ENCODE data around the gene CHCHD3.

Gene CHCHD3

GRCh38 chr7:133054162-133054840 lies 27.6 kb downstream of the CHCHD3 start:
- Histone ChIP-seq H3K27ac (ENCODE audit: insufficient read depth in 1 of 2, low read depth in 1 of 2, low read length in 2 of 2, poor library complexity in 1 of 2, severe bottlenecking in 2 of 2) (no peak overlapping the region), H3K9me3 (ENCODE audit: control extremely low read depth in 1 of 5, control insufficient read depth in 4 of 5, insufficient read depth in 2 of 5, low read depth in 1 of 5, low read length in 4 of 5) (no peaks in the 10 kb centered on the region), H3K36me3 (ENCODE audit: control insufficient read depth in 4 of 4, insufficient read depth in 4 of 4, low read length in 3 of 4) (peaks cover 0 to 6% (median 2%) of the 10 kb centered on the region in 4 experiments), H3K27me3 (replicated peaks in 2 of 5; ENCODE audit: control insufficient read depth in 4 of 5, insufficient read depth in 5 of 5, low read length in 4 of 5) (no peaks in the 10 kb centered on the region), H3K4me1 (ENCODE audit: control extremely low read depth in 1 of 4, control insufficient read depth in 4 of 4, insufficient read depth in 4 of 4, low read length in 3 of 4) (peaks cover 0 to 9% (median 0%) of the 10 kb centered on the region in 4 experiments), H3K4me3 (ENCODE audit: control insufficient read depth in 1 of 7, extremely low read depth in 1 of 7, insufficient read depth in 4 of 7, low read depth in 2 of 7, low read length in 6 of 7) (no peak overlapping the region)
- POLR2A ChIA-PET = no interaction called here
- DNase-seq = peak in 2 of 3 donors; percentile 2 to 7
- no CpG with 5 or more reads among the region's 2 CpGs for WGBS (ENCODE audit: insufficient coverage)
- CTCF ChIA-PET = no interaction called here

- no peak overlapping the region for H3K4me3 ChIP-seq (ENCODE audit: control insufficient read depth in 1 of 7, extremely low read depth in 1 of 7, insufficient read depth in 4 of 7, low read depth in 2 of 7, low read length in 6 of 7)
- ChIA-PET POLR2A (no interaction called here), CTCF (no interaction called here)
- peaks cover 0 to 4% (median 0%) of the 10 kb centered on the region in 4 experiments for H3K36me3 ChIP-seq (ENCODE audit: control insufficient read depth in 4 of 4, insufficient read depth in 4 of 4, low read length in 3 of 4)
- peaks cover 0 to 9% (median 0%) of the 10 kb centered on the region in 4 experiments for H3K4me1 ChIP-seq (ENCODE audit: control extremely low read depth in 1 of 4, control insufficient read depth in 4 of 4, insufficient read depth in 4 of 4, low read length in 3 of 4)
- WGBS (ENCODE audit: insufficient coverage) = 86% methylated on average over 1 of the region's 4 CpGs
- no peak overlapping the region for H3K27ac ChIP-seq (ENCODE audit: insufficient read depth in 1 of 2, low read depth in 1 of 2, low read length in 2 of 2, poor library complexity in 1 of 2, severe bottlenecking in 2 of 2)
- DNase-seq = no peak
- no peaks in the 10 kb centered on the region for H3K9me3 ChIP-seq (ENCODE audit: control extremely low read depth in 1 of 5, control insufficient read depth in 4 of 5, insufficient read depth in 2 of 5, low read depth in 1 of 5, low read length in 4 of 5)
- H3K27me3 ChIP-seq (replicated peaks in 2 of 5; ENCODE audit: control insufficient read depth in 4 of 5, insufficient read depth in 5 of 5, low read length in 4 of 5) = no peaks in the 10 kb centered on the region
Measured at GRCh38 chr7:133053321-133053891, 28.5 kb downstream of the CHCHD3 start.

GRCh38 chr7:133052826-133053225 lies 29.1 kb downstream of the CHCHD3 start:
- Histone ChIP-seq H3K36me3 (ENCODE audit: control insufficient read depth in 4 of 4, insufficient read depth in 4 of 4, low read length in 3 of 4) (peaks cover 0 to 4% (median 0%) of the 10 kb centered on the region in 4 experiments), H3K4me1 (ENCODE audit: control extremely low read depth in 1 of 4, control insufficient read depth in 4 of 4, insufficient read depth in 4 of 4, low read length in 3 of 4) (peaks cover 0 to 9% (median 0%) of the 10 kb centered on the region in 4 experiments), H3K27ac (ENCODE audit: insufficient read depth in 1 of 2, low read depth in 1 of 2, low read length in 2 of 2, poor library complexity in 1 of 2, severe bottlenecking in 2 of 2) (no peak overlapping the region), H3K4me3 (ENCODE audit: control insufficient read depth in 1 of 7, extremely low read depth in 1 of 7, insufficient read depth in 4 of 7, low read depth in 2 of 7, low read length in 6 of 7) (no peak overlapping the region), H3K27me3 (replicated peaks in 2 of 5; ENCODE audit: control insufficient read depth in 4 of 5, insufficient read depth in 5 of 5, low read length in 4 of 5) (no peaks in the 10 kb centered on the region), H3K9me3 (ENCODE audit: control extremely low read depth in 1 of 5, control insufficient read depth in 4 of 5, insufficient read depth in 2 of 5, low read depth in 1 of 5, low read length in 4 of 5) (no peaks in the 10 kb centered on the region)
- WGBS (ENCODE audit: insufficient coverage) = 100% methylated on average over 1 of the region's 2 CpGs
- no peak for DNase-seq
- POLR2A ChIA-PET = no interaction called here
- CTCF ChIA-PET = no interaction called here

- Histone ChIP-seq H3K27me3 (replicated peaks in 2 of 5; ENCODE audit: control insufficient read depth in 4 of 5, insufficient read depth in 5 of 5, low read length in 4 of 5) (no peaks in the 10 kb centered on the region), H3K4me3 (ENCODE audit: control insufficient read depth in 1 of 7, extremely low read depth in 1 of 7, insufficient read depth in 4 of 7, low read depth in 2 of 7, low read length in 6 of 7) (no peak overlapping the region), H3K27ac (ENCODE audit: insufficient read depth in 1 of 2, low read depth in 1 of 2, low read length in 2 of 2, poor library complexity in 1 of 2, severe bottlenecking in 2 of 2) (no peak overlapping the region), H3K4me1 (ENCODE audit: control extremely low read depth in 1 of 4, control insufficient read depth in 4 of 4, insufficient read depth in 4 of 4, low read length in 3 of 4) (peaks cover 0 to 9% (median 0%) of the 10 kb centered on the region in 4 experiments), H3K36me3 (ENCODE audit: control insufficient read depth in 4 of 4, insufficient read depth in 4 of 4, low read length in 3 of 4) (peaks cover 0 to 4% (median 0%) of the 10 kb centered on the region in 4 experiments), H3K9me3 (ENCODE audit: control extremely low read depth in 1 of 5, control insufficient read depth in 4 of 5, insufficient read depth in 2 of 5, low read depth in 1 of 5, low read length in 4 of 5) (no peaks in the 10 kb centered on the region)
- CTCF ChIA-PET = no interaction called here
- no peak for DNase-seq
- no CpG with 5 or more reads among the region's 1 CpG for WGBS (ENCODE audit: insufficient coverage)
- POLR2A ChIA-PET = no interaction called here
Measured at GRCh38 chr7:133052401-133052756, 29.5 kb downstream of the CHCHD3 start.

- ChIA-PET CTCF (no interaction called here), POLR2A (no interaction called here)
- Histone ChIP-seq H3K36me3 (ENCODE audit: control insufficient read depth in 4 of 4, insufficient read depth in 4 of 4, low read length in 3 of 4) (peaks cover 0 to 4% (median 0%) of the 10 kb centered on the region in 4 experiments), H3K4me1 (ENCODE audit: control extremely low read depth in 1 of 4, control insufficient read depth in 4 of 4, insufficient read depth in 4 of 4, low read length in 3 of 4) (peaks cover 0 to 9% (median 0%) of the 10 kb centered on the region in 4 experiments), H3K4me3 (ENCODE audit: control insufficient read depth in 1 of 7, extremely low read depth in 1 of 7, insufficient read depth in 4 of 7, low read depth in 2 of 7, low read length in 6 of 7) (no peak overlapping the region), H3K9me3 (ENCODE audit: control extremely low read depth in 1 of 5, control insufficient read depth in 4 of 5, insufficient read depth in 2 of 5, low read depth in 1 of 5, low read length in 4 of 5) (no peaks in the 10 kb centered on the region), H3K27ac (ENCODE audit: insufficient read depth in 1 of 2, low read depth in 1 of 2, low read length in 2 of 2, poor library complexity in 1 of 2, severe bottlenecking in 2 of 2) (no peak overlapping the region), H3K27me3 (replicated peaks in 2 of 5; ENCODE audit: control insufficient read depth in 4 of 5, insufficient read depth in 5 of 5, low read length in 4 of 5) (no peaks in the 10 kb centered on the region)
- no CpG with 5 or more reads among the region's 5 CpGs for WGBS (ENCODE audit: insufficient coverage)
- no peak for DNase-seq
Measured at GRCh38 chr7:133051719-133052400, 30.0 kb downstream of the CHCHD3 start.

GRCh38 chr7:133051066-133051465 lies 30.8 kb downstream of the CHCHD3 start:
- ChIA-PET POLR2A (no interaction called here), CTCF (interaction anchor here (1.1 kb wide), 1 partner anchor 22 kb away, joined by 3 read pairs; no protein-coding TSS in a partner anchor)
- no peaks in the 10 kb centered on the region for H3K27me3 ChIP-seq (replicated peaks in 2 of 5; ENCODE audit: control insufficient read depth in 4 of 5, insufficient read depth in 5 of 5, low read length in 4 of 5)
- peak; percentile 13 to 66 (median 46) for DNase-seq
- no peaks in the 10 kb centered on the region for H3K9me3 ChIP-seq (ENCODE audit: control extremely low read depth in 1 of 5, control insufficient read depth in 4 of 5, insufficient read depth in 2 of 5, low read depth in 1 of 5, low read length in 4 of 5)
- H3K4me1 ChIP-seq (ENCODE audit: control extremely low read depth in 1 of 4, control insufficient read depth in 4 of 4, insufficient read depth in 4 of 4, low read length in 3 of 4) = peaks cover 0 to 9% (median 0%) of the 10 kb centered on the region in 4 experiments
- WGBS (ENCODE audit: insufficient coverage) = 74% methylated on average over 2 of the region's 2 CpGs
- H3K4me3 ChIP-seq (ENCODE audit: control insufficient read depth in 1 of 7, extremely low read depth in 1 of 7, insufficient read depth in 4 of 7, low read depth in 2 of 7, low read length in 6 of 7) = no peak overlapping the region
- H3K27ac ChIP-seq (ENCODE audit: insufficient read depth in 1 of 2, low read depth in 1 of 2, low read length in 2 of 2, poor library complexity in 1 of 2, severe bottlenecking in 2 of 2) = no peak overlapping the region
- peaks cover 0 to 4% (median 0%) of the 10 kb centered on the region in 4 experiments for H3K36me3 ChIP-seq (ENCODE audit: control insufficient read depth in 4 of 4, insufficient read depth in 4 of 4, low read length in 3 of 4)

All from common myeloid progenitor, CD34-positive (primary cell).